OCI-LY1 (cell line): ENCODE data around the gene SAMD13.

Experiments used
- H2AFZ ChIP-seq: fragments of 200-600 bp; sonication (generic), shearing (Covaris generic); 2 replicates; pipeline ENCODE4 v1.6.0; 2014; ENCODE audit warnings: antibody characterized with exemption, mild to moderate bottlenecking, low read length
- H3F3A ChIP-seq: fragments of 200-600 bp; sonication (generic), shearing (Covaris generic); 2 replicates; pipeline ENCODE4 v1.6.0; 2014; ENCODE audit warnings: mild to moderate bottlenecking, antibody characterized with exemption, low read length, moderate library complexity; ENCODE audit not compliant: insufficient read depth
- H3K27ac ChIP-seq: fragments of 200-600 bp; sonication (generic); 2 replicates; pipeline ENCODE4 v1.5.1; 2014; ENCODE audit warnings: low read length, mixed run types, mild to moderate bottlenecking, low read depth; ENCODE audit not compliant: poor library complexity, severe bottlenecking
- H3K27me3 ChIP-seq: fragments of 200-600 bp; sonication (generic); 2 replicates; pipeline ENCODE4 v1.6.0; 2014; ENCODE audit warnings: antibody characterized with exemption, mild to moderate bottlenecking, low read length, moderate library complexity; ENCODE audit not compliant: insufficient read depth
- H3K36me3 ChIP-seq: fragments of 200-600 bp; sonication (generic); 2 replicates; pipeline ENCODE4 v1.6.1; 2014; ENCODE audit warnings: mild to moderate bottlenecking, antibody characterized with exemption, low read length, moderate library complexity, mixed read lengths; ENCODE audit not compliant: insufficient read depth
- H3K4me1 ChIP-seq: fragments of 200-600 bp; sonication (generic); 2 replicates; pipeline ENCODE4 v1.5.1; 2014; ENCODE audit warnings: mild to moderate bottlenecking, low read length, moderate library complexity; ENCODE audit not compliant: insufficient read depth, severe bottlenecking
- H3K4me2 ChIP-seq: fragments of 200-600 bp; sonication (generic), shearing (Covaris generic); 2 replicates; pipeline ENCODE4 v1.6.1; 2014; ENCODE audit warnings: low read length
- H3K4me3 ChIP-seq: fragments of 200-600 bp; sonication (generic); 2 replicates; pipeline ENCODE4 v1.5.1; 2014; ENCODE audit warnings: low read length, low read depth, mild to moderate bottlenecking, mixed read lengths; ENCODE audit not compliant: poor library complexity, severe bottlenecking
- H3K79me2 ChIP-seq: fragments of 200-600 bp; shearing (Covaris generic); 2 replicates; pipeline ENCODE4 v1.6.1; 2016; ENCODE audit warnings: mixed run types, low read length, mixed read lengths; ENCODE audit not compliant: insufficient read depth
- H3K9ac ChIP-seq: fragments of 200-600 bp; sonication (generic), shearing (Covaris generic); 2 replicates; pipeline ENCODE4 v1.6.1; 2014; ENCODE audit warnings: mild to moderate bottlenecking, low read length, mixed read lengths
- H3K9me2 ChIP-seq: fragments of 200-600 bp; sonication (generic), shearing (Covaris generic); 2 replicates; pipeline ENCODE4 v1.6.1; 2014; ENCODE audit warnings: low read depth, mild to moderate bottlenecking, low read length, mixed read lengths
- H3K9me3 ChIP-seq: fragments of 200-600 bp; shearing (Covaris generic); 2 replicates; pipeline ENCODE4 v1.6.1; 2014; ENCODE audit warnings: low read length, mixed read lengths
- H4K20me1 ChIP-seq: fragments of 200-600 bp; sonication (generic), shearing (Covaris generic); 2 replicates; pipeline ENCODE4 v1.6.0; 2016; ENCODE audit warnings: mild to moderate bottlenecking, low read length; ENCODE audit not compliant: insufficient read depth
- CTCF ChIP-seq: fragments of 200-600 bp; sonication (generic), shearing (Covaris generic); IDR thresholded peaks from 2 replicates; pipeline ENCODE4 v1.5.1; 2017; ENCODE audit warnings: mild to moderate bottlenecking, antibody characterized with exemption, low read length, moderate library complexity, mixed read lengths
- EZH2 ChIP-seq: fragments of 200-600 bp; sonication (generic), shearing (Covaris generic); IDR thresholded peaks from 2 replicates; pipeline ENCODE4 v1.8.0; 2017; ENCODE audit warnings: borderline replicate concordance, mixed run types, mild to moderate bottlenecking, antibody characterized with exemption, low read length, moderate library complexity, mixed read lengths

The SAMD13 gene

GRCh38 chr1:84363622-84364021 lies 62.1 kb downstream of the SAMD13 start:
- no peaks in the 10 kb centered on the region for H3K9me2 ChIP-seq
- no peaks in the 10 kb centered on the region for H4K20me1 ChIP-seq
- H3K27me3 ChIP-seq, result no peaks in the 10 kb centered on the region
- no peak for TF ChIP-seq CTCF
- no peak for TF ChIP-seq EZH2
- H3F3A ChIP-seq, result no peaks in the 10 kb centered on the region
- no peak overlapping the region for H3K9ac ChIP-seq
- no peaks in the 10 kb centered on the region for H3K9me3 ChIP-seq
- H3K4me1 ChIP-seq, result peaks cover 12% of the 10 kb centered on the region
- H3K36me3 ChIP-seq, result no peaks in the 10 kb centered on the region
- no peak overlapping the region for H2AFZ ChIP-seq
- no peak overlapping the region for H3K4me2 ChIP-seq
- no peak overlapping the region for H3K27ac ChIP-seq
- H3K4me3 ChIP-seq, result no peak overlapping the region
- no peaks in the 10 kb centered on the region for H3K79me2 ChIP-seq

GRCh38 chr1:84365225-84366221 lies 64.0 kb downstream of the SAMD13 start:
- peaks cover 16% of the 10 kb centered on the region for H3K4me1 ChIP-seq
- H3F3A ChIP-seq, result no peaks in the 10 kb centered on the region
- peak overlapping the region; percentile 51; the same call in 1 of the 2 replicates for H2AFZ ChIP-seq
- no peak overlapping the region for H3K9ac ChIP-seq
- TF ChIP-seq EZH2 (no peak), CTCF (no peak)
- no peaks in the 10 kb centered on the region for H3K27me3 ChIP-seq
- no peak overlapping the region for H3K4me3 ChIP-seq
- H3K9me3 ChIP-seq, result no peaks in the 10 kb centered on the region
- no peaks in the 10 kb centered on the region for H3K36me3 ChIP-seq
- H4K20me1 ChIP-seq, result no peaks in the 10 kb centered on the region
- H3K4me2 ChIP-seq, result no peak overlapping the region; the same call in 1 of the 2 replicates
- no peaks in the 10 kb centered on the region for H3K79me2 ChIP-seq
- no peaks in the 10 kb centered on the region for H3K9me2 ChIP-seq
- no peak overlapping the region for H3K27ac ChIP-seq

GRCh38 chr1:84366786-84367185 lies 65.3 kb downstream of the SAMD13 start:
- Histone ChIP-seq H3K9me3 (no peaks in the 10 kb centered on the region), H3K4me2 (no peak overlapping the region), H3K27ac (no peak overlapping the region), H3K4me3 (no peak overlapping the region), H3K79me2 (no peaks in the 10 kb centered on the region), H4K20me1 (no peaks in the 10 kb centered on the region), H3K9ac (no peak overlapping the region), H3K27me3 (no peaks in the 10 kb centered on the region), H3K9me2 (no peaks in the 10 kb centered on the region), H3F3A (no peaks in the 10 kb centered on the region), H3K36me3 (no peaks in the 10 kb centered on the region), H3K4me1 (peaks cover 16% of the 10 kb centered on the region), H2AFZ (no peak overlapping the region)
- TF ChIP-seq EZH2 (no peak), CTCF (no peak)
